Retina (tissue), 1 donor: ENCODE measurements around the gene SYPL1.

Experiments used
- DNase-seq: peaks from one replicate; pipeline ENCODE4 v3.0.0-alpha.2; 2016

SYPL1 gene

DNA sequence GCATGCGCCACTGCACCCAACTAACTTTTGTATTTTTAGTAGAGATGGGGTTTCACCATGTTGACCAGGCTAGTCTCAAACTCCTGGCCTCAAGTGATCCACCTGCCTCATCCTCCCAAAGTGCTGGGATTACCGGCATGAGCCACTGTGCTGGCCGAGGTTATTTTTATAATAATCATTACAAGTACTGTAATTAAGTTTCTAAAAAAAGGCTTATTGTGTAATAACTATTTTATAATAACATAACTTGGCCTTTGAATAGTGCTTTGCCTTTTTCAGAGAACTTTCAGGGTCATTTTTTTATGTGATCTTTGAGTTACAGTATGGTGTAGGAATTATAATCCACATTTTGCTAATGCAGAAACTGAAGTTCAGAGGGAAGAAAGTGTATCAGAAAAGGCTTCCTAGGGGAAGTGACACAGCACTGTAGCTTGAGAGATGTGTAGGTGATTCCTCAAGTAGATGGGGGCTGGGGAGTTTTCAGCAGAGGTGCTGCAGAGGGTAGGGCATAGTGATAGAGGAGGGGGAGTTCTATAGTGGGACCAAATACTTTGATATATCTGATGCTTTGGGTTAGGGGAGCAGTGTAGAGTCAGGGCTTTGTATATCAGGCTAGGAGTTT, 9.2 kb upstream of the SYPL1 start:
- DNase-seq: no peak

DNA sequence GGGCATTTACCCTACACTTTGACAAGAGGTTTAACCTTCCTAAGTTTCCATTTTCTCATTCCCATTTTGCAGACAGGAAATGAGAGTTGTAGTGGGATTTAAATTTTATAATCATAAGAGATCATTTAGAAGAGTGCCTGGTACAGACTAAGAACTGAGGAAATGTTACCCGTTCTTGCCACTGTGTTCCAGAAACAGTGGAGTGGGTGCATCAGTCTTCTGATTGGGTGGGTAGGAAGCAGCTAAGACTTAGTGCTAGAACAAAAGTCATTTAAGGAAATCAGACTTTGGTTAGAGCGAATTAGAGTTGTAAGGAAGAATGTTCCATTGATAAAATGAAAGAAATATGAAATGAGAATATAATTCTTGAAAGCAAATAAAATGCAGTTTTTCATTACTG, 8.4 kb upstream of the SYPL1 start:
- DNase-seq: no peak

DNA sequence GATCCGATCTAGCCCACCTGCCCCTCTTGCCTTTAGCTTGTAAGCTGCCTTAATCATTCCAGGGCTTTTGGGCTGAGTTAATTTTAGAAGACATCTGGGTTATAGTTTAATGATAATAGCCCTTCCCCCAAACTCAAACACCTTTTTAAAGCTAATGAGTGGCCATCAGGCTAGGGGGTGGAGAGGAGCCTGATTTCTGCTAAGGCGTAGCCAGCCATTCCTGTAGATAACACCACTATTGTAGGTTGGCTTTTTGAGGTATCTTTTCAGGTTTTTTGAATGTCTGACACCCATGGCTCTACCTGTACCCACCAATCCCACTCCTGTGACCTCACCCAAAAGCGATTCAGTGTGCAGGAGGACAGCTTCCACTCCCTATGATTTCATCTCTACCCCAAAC, 7.6 kb upstream of the SYPL1 start:
- no peak for DNase-seq

DNA sequence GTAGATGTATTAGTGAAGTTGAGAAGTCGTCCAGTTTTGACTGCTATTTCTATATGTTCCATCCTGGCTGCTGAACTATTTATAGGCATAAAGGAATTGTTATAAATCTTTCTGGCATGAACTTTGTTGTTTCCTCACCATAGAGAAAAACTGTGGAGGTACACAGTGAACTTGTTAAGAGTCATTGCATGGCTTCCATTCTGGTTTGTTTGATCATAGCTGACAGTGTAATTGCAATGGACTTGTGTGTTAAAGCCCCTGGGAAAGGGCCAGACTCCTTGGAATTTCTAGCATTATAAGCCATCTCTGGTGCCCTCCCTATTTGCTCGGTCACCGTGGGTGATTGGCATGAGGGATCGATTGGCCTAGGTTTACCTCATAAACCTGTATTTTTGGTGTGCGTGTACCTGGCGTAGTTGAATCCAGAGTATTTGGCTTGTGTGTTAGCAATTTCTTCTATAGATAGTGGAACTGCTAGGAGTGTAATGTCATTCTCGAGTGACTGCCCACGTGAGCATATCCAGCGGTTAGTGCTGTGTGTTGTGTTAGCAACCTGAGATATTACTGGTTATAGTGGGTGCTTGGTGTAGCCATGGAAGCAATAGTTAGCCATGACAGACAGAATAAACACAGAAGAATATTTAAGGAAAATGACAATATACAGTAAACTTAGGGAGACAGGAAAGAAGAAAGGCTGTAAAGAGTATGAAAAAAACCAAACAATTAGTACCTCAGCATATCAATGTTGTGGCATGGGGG, 5.9 kb upstream of the SYPL1 start:
- DNase-seq: no peak

DNA sequence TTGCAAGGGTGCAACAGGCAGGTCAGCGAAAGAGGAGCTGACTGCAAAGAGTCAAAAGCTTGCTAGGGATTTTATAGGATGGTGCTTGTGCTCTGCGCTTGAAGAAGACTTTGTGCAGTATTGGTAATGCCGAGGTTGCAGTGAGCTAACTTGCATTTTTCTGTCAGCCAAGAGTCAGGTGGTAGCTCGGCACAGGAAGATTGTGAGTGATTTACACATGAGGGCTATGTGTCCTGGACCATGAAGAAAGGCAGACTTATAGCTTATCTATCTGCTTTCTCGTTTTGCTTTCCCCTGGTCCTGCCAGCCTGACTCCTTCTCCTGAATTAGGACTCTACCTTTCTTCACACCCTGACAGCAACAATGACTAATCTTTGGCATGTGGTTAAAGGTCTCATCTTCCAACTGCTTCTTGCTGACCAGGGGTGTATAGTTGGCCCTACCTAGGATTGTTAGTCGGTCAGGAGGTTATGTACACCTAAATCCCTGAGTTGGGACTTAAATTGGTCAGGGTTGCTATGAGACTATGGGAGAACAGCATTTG, 4.1 kb upstream of the SYPL1 start:
- DNase-seq: no peak

DNA sequence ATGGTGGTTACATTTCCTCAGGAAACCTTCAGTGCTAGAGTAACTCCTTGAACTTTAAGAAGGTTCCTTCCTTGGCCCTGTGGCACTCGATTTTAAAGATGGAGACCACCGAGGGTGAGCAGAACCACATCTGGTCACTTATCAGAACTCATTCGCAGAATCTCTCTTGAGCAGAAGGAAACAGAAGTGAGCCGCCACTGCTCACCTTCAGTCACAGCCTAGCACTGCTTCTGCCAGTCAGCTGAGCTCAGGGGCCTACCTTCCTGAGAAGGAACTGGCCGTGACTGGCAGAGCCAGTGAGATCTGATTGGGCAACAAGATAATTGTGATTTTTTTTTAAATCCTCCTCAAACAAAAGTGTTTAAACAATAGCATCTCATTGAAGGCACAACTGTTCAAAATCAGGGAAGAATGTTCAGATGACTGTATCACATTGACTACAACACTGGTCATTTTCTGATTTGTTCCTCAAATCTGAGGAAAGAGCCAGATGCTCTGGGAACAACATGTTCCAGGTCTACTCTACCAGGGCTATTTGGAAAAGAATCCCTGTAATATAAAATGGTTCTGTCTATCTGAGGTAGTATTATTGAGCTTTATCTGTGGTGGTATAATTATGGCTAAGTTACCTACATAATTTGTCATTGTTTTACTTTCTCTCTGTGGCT, 2.7 kb upstream of the SYPL1 start:
- DNase-seq: no peak

DNA sequence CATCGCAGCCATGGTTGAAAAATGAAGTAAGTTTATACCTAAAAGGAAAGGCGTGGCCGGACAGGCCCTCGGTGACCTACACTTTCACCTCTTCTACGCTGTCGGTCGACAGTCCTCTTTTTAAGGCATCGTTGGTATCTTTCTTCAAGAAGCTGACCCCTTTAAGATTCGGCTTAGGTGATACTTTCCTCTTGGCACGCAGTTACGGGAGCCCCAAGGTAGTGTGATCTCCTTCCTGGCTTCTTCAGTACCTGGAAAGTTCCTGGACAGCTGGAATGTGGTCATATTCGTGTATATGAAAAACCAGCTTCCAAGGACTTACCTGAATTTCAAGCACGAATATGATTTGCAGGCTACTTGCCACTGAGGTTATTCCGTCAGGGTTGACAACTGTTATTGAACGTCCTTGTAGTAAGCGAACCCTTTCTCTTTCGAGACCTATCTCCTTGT, 885 bp upstream of the SYPL1 start:
- no peak for DNase-seq

DNA sequence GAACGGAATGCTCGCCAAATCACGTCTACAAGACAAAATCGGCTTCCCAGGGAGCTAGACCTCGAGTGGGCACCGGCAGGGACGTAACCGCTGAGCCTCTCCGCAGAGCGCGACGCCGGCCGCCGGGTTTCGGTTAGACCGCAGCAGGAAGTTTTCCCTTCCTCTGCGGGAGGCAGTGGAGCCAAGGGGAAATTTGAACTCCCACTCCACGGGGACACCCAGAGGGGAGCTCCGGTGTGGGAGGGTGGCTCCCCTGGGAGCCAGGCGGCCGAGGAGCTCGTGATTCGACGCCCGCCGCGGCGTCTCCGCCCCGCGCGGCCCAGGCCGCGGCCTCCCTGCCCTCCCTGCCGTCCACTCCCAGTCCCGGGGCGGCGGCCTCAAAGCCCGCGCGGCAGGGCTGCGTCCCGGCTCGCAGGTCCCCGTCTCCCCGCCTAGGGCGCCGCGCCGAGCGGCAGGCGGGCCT, 426 bp downstream of the SYPL1 start:
- peak; percentile 87 for DNase-seq

DNA sequence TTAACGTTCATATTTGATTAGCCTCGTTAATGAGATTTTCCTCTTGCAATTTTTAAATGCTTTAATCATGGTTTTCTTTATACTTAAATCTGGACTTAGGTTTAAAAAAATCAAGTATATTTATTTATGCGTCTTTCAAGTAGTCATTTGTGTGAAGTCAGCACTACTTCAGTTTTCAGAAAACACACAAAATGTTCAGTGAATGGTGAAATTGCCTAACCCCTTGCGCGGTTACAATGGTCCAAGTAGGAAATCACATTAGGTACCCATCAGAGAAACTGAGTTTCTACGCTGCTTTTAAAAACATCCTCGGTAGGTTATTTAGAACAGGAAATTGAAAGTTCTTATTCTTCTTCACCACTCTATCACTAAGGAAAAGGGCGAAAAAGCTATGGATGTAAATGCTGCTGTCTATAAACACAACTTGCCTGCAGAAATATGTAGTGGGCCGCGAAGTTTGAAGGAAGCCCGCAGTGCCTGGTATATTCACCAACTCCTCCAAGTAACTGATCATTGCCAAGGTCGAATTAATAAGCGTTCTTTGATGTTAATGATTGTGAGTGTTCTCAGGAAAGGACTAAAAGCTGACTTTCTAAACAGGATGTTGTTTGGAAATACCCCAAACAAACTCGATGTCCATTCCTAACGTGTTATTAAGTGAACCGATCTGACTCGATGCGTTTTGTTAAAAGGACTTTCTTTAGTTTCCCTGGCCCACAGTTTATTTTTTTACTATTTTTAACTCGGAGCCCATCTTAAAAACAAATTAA, 1.0 kb downstream of the SYPL1 start:
- DNase-seq: no peak

DNA sequence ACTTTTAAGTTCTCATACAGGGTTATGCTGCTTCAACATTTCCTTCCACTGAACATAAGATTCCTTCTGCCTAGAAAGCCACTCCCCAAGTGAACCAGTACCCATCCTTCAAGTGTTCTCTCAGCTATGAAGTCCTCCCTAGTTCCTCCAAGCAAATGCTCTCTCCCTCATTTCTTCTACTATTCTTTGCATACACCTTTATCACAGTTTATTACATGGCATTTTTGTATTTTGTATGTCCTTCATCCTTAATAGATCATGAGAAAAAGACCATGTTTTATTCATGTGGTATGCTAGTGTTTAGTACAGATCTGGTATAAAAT, 1.9 kb downstream of the SYPL1 start:
- DNase-seq: peak; percentile 16

DNA sequence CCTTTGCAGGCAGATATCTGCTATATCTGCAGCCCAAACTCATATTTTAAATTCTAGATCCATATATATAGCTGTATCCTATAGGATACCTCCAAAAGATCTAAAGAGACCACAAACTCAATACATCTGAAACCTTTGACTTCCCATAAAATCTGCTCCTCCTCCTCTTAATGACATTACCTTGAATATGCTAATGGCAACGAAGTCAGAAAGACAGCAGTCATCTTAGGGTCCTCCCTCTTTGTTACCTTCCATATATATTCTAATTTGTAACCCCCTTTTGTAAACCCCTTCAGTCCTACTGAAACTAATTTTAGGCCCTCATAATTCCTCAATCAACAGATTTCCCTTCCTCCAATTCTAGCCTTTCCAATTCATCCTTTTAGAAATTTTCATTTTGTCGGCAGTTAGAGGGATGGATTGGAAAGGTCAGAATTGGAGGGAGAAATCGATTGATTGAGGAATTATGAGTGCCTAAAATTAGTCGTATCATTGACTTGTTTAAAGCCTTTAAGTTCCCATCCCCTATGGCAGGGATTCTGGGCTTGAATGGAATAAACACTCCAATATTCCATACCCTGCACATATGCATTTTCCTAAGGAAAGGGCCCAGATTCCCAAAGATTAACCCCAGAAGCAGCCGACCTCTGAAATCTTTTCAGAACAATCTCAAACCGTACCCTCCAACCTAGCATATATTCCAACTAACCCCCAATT, 2.4 kb downstream of the SYPL1 start:
- no peak for DNase-seq

DNA sequence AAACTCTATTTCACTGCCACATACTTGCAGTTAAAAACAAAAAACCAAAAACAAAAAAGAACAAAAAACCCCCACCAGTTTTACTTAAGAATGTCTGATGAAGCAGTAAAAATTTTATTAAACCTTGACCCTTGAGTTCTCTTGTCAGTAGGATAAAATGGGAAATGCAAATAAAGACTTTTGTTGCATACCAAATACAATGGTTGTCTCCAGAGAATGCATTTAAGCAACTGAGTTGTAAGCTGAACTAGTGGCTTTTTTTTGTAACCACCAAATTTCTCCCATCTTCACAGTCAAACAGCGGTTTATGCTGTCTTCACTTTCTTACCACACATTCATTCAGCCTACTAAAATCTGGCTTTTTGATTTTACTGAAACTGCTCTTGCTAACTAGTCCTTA, 3.1 kb downstream of the SYPL1 start:
- no peak for DNase-seq

DNA sequence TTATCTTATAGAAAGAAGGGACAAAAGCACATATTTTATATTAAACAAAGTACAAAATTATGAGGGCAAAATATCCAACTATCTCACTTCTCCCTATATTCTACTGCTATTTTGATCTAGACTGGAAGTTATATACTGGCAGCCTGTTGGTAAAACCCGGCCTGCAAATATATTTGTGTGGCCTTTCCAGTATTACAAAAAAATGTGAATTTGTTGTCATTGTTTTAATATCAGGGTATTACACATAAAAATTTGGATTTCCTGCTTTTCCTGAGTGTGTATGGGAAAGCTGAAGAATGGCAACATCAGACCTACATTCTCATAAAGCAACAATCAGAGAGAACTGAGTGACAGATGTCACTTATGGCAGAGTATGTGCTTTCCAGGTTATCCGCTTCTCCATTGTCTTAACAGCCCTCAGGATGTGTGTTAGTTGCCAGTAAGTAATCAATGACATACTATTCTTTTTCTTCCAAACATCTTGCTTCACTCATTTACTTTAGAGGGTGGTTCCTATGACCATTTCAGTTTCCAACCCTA, 7.3 kb downstream of the SYPL1 start:
- DNase-seq: no peak

DNA sequence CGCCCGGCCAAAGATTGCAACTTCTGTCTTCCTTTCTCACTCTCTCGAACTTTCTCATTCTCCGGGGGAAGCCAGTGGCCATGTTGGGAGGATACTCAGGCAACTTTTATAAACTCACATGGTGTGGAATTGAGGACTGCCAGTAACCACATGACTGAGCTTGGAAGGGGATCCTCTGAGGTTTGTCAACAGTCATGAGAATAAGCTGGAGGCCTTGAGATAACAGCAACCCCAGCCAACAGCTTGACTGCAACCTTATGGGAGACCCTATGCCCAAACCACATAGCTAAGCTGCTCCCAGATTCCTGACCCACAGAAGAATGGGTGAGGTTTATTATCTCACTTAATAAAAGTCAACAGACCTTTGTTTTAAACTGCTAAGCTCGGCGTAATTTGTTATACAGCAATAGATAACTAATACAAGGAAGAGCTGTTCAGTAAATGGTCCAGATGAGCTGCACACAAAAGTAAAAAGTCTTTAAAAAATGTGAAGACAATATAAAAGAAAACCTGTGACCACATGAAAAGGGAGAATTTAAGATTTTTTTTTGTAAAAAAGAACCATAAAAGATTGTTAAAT, 9.6 kb downstream of the SYPL1 start:
- no peak for DNase-seq

DNA sequence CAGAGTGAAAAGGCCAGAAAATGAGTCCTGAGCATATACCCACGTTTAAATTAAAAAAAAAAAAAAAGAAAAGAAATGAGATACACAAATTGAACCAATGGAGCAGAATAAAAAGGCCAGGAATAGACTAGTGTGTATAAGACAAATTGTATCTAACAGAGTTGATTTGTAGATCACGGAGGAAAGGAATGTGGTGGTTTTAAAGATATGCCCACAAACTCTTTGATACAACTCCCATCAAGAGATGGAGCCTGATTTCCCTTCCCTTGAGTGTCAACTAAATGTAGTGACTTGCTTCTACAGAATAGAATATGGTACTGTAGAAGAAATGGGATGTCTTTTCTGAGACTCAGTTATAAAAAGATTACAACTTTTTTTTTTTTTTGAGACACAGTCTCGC, 10.4 kb downstream of the SYPL1 start:
- no peak for DNase-seq

DNA sequence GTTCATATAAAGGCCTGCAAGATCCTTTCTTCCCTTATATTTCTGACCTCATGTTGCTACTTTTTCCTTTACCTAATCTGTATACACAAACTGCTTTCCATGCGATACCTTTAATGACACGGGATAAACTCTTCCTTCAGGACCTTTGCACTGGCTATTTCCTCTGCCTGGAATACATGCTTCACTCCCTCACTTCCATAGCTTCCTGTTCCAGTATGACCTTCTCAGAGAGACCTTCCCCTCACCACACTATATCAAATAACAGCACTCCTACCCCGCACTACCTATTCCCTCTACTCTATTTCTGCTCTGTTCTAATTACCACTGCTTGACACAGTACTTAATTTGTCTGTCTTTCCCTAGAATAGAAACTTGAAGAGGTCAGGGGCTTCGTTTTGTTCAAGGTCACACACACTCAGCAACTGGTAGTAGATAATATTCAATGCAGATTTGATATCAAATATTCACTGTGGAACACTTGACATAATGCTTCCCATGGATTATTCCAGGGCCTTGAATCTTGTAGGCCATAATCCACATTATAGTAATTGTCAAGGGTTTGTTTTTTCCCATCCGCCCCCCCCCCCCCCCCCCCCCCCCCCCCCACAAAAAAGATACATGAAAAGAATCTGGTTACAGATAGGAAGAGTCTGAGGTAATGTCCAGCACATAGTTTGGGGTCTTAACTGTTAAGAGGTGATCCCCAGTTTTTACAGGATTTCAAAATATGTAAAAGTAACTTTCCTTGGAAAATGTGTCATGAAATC, 11.1 kb downstream of the SYPL1 start:
- DNase-seq: no peak

DNA sequence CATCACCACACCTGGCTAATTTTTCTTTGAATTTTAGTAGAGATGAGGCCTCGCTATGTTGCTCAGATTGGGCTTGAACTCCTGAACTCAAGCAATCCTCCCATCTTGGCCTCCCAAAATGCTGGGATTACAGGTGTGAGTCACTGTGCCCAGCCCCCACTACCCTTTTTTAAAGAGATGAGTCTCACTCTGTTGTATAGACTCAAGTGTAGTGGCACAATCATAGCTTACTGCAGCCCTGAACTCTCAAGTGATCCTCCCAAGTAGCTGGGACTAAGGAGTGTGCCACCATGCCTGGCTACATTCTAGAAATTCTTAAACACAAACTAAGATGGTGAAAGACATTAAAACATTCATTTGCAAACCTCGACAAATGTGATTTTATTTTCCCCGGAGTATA, 12.6 kb downstream of the SYPL1 start:
- DNase-seq: no peak

DNA sequence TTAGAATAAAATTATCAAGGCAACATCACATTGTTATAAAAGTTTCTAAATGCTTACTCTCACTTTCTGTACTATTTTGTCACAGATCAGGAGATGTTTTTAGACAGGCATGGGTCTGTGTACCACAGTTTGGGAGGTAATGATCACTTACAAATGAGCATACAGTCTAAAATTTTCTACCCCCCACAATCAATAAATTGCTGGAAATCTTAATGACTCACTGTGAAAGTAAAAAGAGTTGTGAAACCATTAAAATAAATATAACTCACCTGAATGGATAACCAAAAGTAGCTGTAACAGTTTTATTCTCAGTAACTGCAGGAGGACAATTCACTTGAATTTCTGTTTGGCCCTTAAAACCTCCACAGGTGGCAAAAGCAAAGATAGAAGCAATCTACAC, 13.2 kb downstream of the SYPL1 start:
- no peak for DNase-seq

DNA sequence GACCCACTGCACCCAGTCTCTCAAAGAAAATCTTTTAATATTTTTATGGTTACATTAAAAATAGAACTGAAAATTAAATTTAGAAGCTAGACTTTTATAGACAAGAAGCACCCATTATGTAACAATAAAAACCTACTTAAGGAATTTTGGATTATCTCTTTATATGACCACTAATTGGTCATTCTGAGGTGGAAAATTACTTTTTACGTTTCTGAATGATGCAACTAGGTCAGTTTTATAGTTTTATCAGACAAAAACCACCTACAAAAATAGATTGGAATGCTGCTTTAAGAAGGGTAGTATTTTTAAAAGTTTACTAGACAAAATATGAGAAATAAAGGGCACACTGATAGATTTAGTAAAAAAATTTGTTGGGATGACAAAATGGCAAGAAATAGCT, 16.5 kb downstream of the SYPL1 start:
- no peak for DNase-seq

DNA sequence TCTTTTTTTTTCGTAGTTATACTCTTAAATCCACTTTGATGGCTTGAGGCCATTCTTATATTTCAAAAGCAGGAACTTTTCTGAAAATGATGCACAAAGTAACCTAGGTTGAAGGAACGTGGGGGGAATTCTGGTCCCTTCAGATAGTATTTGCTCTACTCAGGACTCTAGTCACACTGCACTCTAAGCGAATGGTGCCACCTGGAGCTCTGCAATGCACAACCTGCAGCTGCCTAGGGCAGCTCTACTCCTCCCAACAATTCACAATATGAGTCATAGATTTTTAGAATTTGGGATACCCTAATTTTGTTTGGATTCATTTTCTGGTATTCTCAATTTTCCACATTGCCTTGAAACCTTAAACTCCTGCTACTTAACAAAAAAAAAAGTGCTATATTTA, 17.3 kb downstream of the SYPL1 start:
- no peak for DNase-seq

DNA sequence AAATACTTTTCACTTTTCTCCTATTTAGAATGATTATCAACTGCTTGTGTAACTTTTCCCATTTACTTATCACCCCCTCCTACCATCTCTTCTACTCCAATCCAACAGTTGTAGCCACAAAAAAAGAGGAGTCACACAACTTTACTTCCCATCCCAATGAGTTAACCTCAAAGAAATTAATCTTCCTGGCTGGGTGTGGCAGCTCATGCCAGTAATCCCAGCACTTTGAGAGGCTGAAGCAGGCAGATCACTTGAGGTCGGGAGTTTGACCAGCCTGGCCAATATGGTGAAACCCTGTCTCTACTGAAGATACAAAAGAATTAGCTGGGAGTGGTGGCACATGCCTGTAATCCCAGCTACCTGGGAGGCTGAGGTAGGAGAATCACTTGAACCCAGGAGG, 19.9 kb downstream of the SYPL1 start:
- DNase-seq: no peak
